ENCODE results near the gene TMEM132E.

- TF ChIP-seq CTCF (IDR thresholded peaks at IDR 0.05) (no peak), POLR2A (IDR thresholded peaks at IDR 0.05) (no peak)
These were observed 85.9 kb downstream of the TMEM132E start for GRCh38 chr17:34665150-34665806.
